ENCODE measurements around the gene ITGA4.

Gene ITGA4

GRCh38 chr2:181563101-181563692 is 106.0 kb downstream of the ITGA4 start:
- no peaks in the 10 kb centered on the region for H3K36me3 ChIP-seq (ENCODE audit: control insufficient read depth, insufficient read depth, low read length)
- no peak overlapping the region for H3K4ac ChIP-seq (ENCODE audit: low read depth, low read length)
- no peak overlapping the region for H2BK5ac ChIP-seq (ENCODE audit: low read length)
- H3K79me2 ChIP-seq (ENCODE audit: control insufficient read depth, insufficient read depth, low read length), result no peaks in the 10 kb centered on the region
- no peak overlapping the region for H4K5ac ChIP-seq (ENCODE audit: low read length)
- no peak for DNase-seq
- no peak overlapping the region for H3K4me2 ChIP-seq (ENCODE audit: low read length)
- no peak overlapping the region for H4K8ac ChIP-seq (ENCODE audit: low read depth, low read length)
- no peak overlapping the region for H2BK15ac ChIP-seq (replicated peaks; ENCODE audit: low read depth)
- H3K27ac ChIP-seq (ENCODE audit: low read depth, low read length), result no peak overlapping the region
- no peak overlapping the region for H3K56ac ChIP-seq (ENCODE audit: low read length)
- no peaks in the 10 kb centered on the region for H3K27me3 ChIP-seq (ENCODE audit: insufficient read depth, low read length, poor library complexity)
- H3K18ac ChIP-seq (ENCODE audit: low read length), result no peak overlapping the region
- no peak overlapping the region for H2AK5ac ChIP-seq (ENCODE audit: low read length)
- H3K4me3 ChIP-seq (ENCODE audit: low read length), result no peak overlapping the region
- no peak overlapping the region for H3K23ac ChIP-seq (ENCODE audit: low read length)
- no peak overlapping the region for H3K9ac ChIP-seq (ENCODE audit: low read length)
- no peak overlapping the region for H2BK120ac ChIP-seq (ENCODE audit: low read depth, low read length)
- H3K79me1 ChIP-seq (ENCODE audit: low read length), result no peaks in the 10 kb centered on the region
- H3K4me1 ChIP-seq (ENCODE audit: control insufficient read depth, low read depth, low read length), result no peaks in the 10 kb centered on the region
- WGBS (ENCODE audit: extremely low coverage, insufficient coverage, low lambda C conversion rate), result no CpG with 5 or more reads among the region's 1 CpG

GRCh38 chr2:181566334-181567032 is 109.3 kb downstream of the ITGA4 start:
- no peak overlapping the region for H3K4me2 ChIP-seq (ENCODE audit: low read length)
- no CpG with 5 or more reads among the region's 6 CpGs for WGBS (ENCODE audit: extremely low coverage, insufficient coverage, low lambda C conversion rate)
- H4K5ac ChIP-seq (ENCODE audit: low read length), result no peak overlapping the region
- H3K4ac ChIP-seq (ENCODE audit: low read depth, low read length), result no peak overlapping the region
- H2BK5ac ChIP-seq (ENCODE audit: low read length), result no peak overlapping the region
- H3K36me3 ChIP-seq (ENCODE audit: control insufficient read depth, insufficient read depth, low read length), result no peaks in the 10 kb centered on the region
- no peaks in the 10 kb centered on the region for H3K79me1 ChIP-seq (ENCODE audit: low read length)
- H4K8ac ChIP-seq (ENCODE audit: low read depth, low read length), result no peak overlapping the region
- DNase-seq, result no peak
- H3K18ac ChIP-seq (ENCODE audit: low read length), result no peak overlapping the region
- H3K9ac ChIP-seq (ENCODE audit: low read length), result no peak overlapping the region
- H3K27ac ChIP-seq (ENCODE audit: low read depth, low read length), result no peak overlapping the region
- no peak overlapping the region for H2BK15ac ChIP-seq (replicated peaks; ENCODE audit: low read depth)
- no peak overlapping the region for H2AK5ac ChIP-seq (ENCODE audit: low read length)
- no peak overlapping the region for H2BK120ac ChIP-seq (ENCODE audit: low read depth, low read length)
- H3K23ac ChIP-seq (ENCODE audit: low read length), result no peak overlapping the region
- H3K79me2 ChIP-seq (ENCODE audit: control insufficient read depth, insufficient read depth, low read length), result no peaks in the 10 kb centered on the region
- no peaks in the 10 kb centered on the region for H3K4me1 ChIP-seq (ENCODE audit: control insufficient read depth, low read depth, low read length)
- H3K4me3 ChIP-seq (ENCODE audit: low read length), result no peak overlapping the region
- H3K27me3 ChIP-seq (ENCODE audit: insufficient read depth, low read length, poor library complexity), result no peaks in the 10 kb centered on the region
- H3K56ac ChIP-seq (ENCODE audit: low read length), result no peak overlapping the region

GRCh38 chr2:181570059-181570458 is 112.9 kb downstream of the ITGA4 start:
- WGBS (ENCODE audit: extremely low coverage, insufficient coverage, low lambda C conversion rate), result no CpG with 5 or more reads among the region's 2 CpGs
- no peak overlapping the region for H4K8ac ChIP-seq (ENCODE audit: low read depth, low read length)

GRCh38 chr2:181570833-181571661 is 113.9 kb downstream of the ITGA4 start:
- H3K4me3 ChIP-seq (ENCODE audit: low read length), result no peak overlapping the region
- H4K8ac ChIP-seq (ENCODE audit: low read depth, low read length), result no peak overlapping the region

More at GRCh38 chr2:181570059-181570458, 112.9 kb downstream of the ITGA4 start:
- Histone ChIP-seq H3K4me2 (ENCODE audit: low read length) (no peak overlapping the region), H3K36me3 (ENCODE audit: control insufficient read depth, insufficient read depth, low read length) (no peaks in the 10 kb centered on the region), H2AK5ac (ENCODE audit: low read length) (no peak overlapping the region), H3K4me1 (ENCODE audit: control insufficient read depth, low read depth, low read length) (no peaks in the 10 kb centered on the region), H3K56ac (ENCODE audit: low read length) (no peak overlapping the region), H3K79me1 (ENCODE audit: low read length) (no peaks in the 10 kb centered on the region), H3K27me3 (ENCODE audit: insufficient read depth, low read length, poor library complexity) (no peaks in the 10 kb centered on the region), H3K23ac (ENCODE audit: low read length) (no peak overlapping the region), H3K18ac (ENCODE audit: low read length) (no peak overlapping the region), H2BK15ac (replicated peaks; ENCODE audit: low read depth) (no peak overlapping the region), H3K79me2 (ENCODE audit: control insufficient read depth, insufficient read depth, low read length) (no peaks in the 10 kb centered on the region), H4K5ac (ENCODE audit: low read length) (no peak overlapping the region), H2BK120ac (ENCODE audit: low read depth, low read length) (no peak overlapping the region), H3K4ac (ENCODE audit: low read depth, low read length) (no peak overlapping the region), H3K4me3 (ENCODE audit: low read length) (no peak overlapping the region), H3K27ac (ENCODE audit: low read depth, low read length) (no peak overlapping the region), H3K9ac (ENCODE audit: low read length) (no peak overlapping the region), H2BK5ac (ENCODE audit: low read length) (no peak overlapping the region)
- no peak for DNase-seq

GRCh38 chr2:181573140-181573736 is 116.1 kb downstream of the ITGA4 start:
- no peaks in the 10 kb centered on the region for H3K79me1 ChIP-seq (ENCODE audit: low read length)
- DNase-seq, result peak; percentile 42
- H3K4me2 ChIP-seq (ENCODE audit: low read length), result no peak overlapping the region
- no peaks in the 10 kb centered on the region for H3K27me3 ChIP-seq (ENCODE audit: insufficient read depth, low read length, poor library complexity)
- no peak overlapping the region for H2BK120ac ChIP-seq (ENCODE audit: low read depth, low read length)
- no peak overlapping the region for H4K8ac ChIP-seq (ENCODE audit: low read depth, low read length)
- no peak overlapping the region for H3K23ac ChIP-seq (ENCODE audit: low read length)
- no peaks in the 10 kb centered on the region for H3K36me3 ChIP-seq (ENCODE audit: control insufficient read depth, insufficient read depth, low read length)
- H3K4me1 ChIP-seq (ENCODE audit: control insufficient read depth, low read depth, low read length), result no peaks in the 10 kb centered on the region
- no peaks in the 10 kb centered on the region for H3K79me2 ChIP-seq (ENCODE audit: control insufficient read depth, insufficient read depth, low read length)
- no peak overlapping the region for H3K4ac ChIP-seq (ENCODE audit: low read depth, low read length)
- no peak overlapping the region for H2BK5ac ChIP-seq (ENCODE audit: low read length)
- WGBS (ENCODE audit: extremely low coverage, insufficient coverage, low lambda C conversion rate), result no CpG with 5 or more reads among the region's 4 CpGs
- no peak overlapping the region for H2AK5ac ChIP-seq (ENCODE audit: low read length)
- H2BK15ac ChIP-seq (replicated peaks; ENCODE audit: low read depth), result no peak overlapping the region
- no peak overlapping the region for H3K27ac ChIP-seq (ENCODE audit: low read depth, low read length)
- H4K5ac ChIP-seq (ENCODE audit: low read length), result no peak overlapping the region
- H3K4me3 ChIP-seq (ENCODE audit: low read length), result no peak overlapping the region
- H3K18ac ChIP-seq (ENCODE audit: low read length), result no peak overlapping the region
- no peak overlapping the region for H3K56ac ChIP-seq (ENCODE audit: low read length)
- no peak overlapping the region for H3K9ac ChIP-seq (ENCODE audit: low read length)

More at GRCh38 chr2:181570833-181571661, 113.9 kb downstream of the ITGA4 start:
- Histone ChIP-seq H2BK15ac (replicated peaks; ENCODE audit: low read depth) (no peak overlapping the region), H3K23ac (ENCODE audit: low read length) (no peak overlapping the region), H3K27ac (ENCODE audit: low read depth, low read length) (no peak overlapping the region), H3K36me3 (ENCODE audit: control insufficient read depth, insufficient read depth, low read length) (no peaks in the 10 kb centered on the region), H3K9ac (ENCODE audit: low read length) (no peak overlapping the region), H3K56ac (ENCODE audit: low read length) (no peak overlapping the region), H3K18ac (ENCODE audit: low read length) (no peak overlapping the region), H3K27me3 (ENCODE audit: insufficient read depth, low read length, poor library complexity) (no peaks in the 10 kb centered on the region), H3K4me1 (ENCODE audit: control insufficient read depth, low read depth, low read length) (no peaks in the 10 kb centered on the region), H3K4ac (ENCODE audit: low read depth, low read length) (no peak overlapping the region), H3K79me1 (ENCODE audit: low read length) (no peaks in the 10 kb centered on the region), H2BK5ac (ENCODE audit: low read length) (no peak overlapping the region), H3K79me2 (ENCODE audit: control insufficient read depth, insufficient read depth, low read length) (no peaks in the 10 kb centered on the region), H4K5ac (ENCODE audit: low read length) (no peak overlapping the region), H2BK120ac (ENCODE audit: low read depth, low read length) (no peak overlapping the region), H2AK5ac (ENCODE audit: low read length) (no peak overlapping the region), H3K4me2 (ENCODE audit: low read length) (no peak overlapping the region)
- no peak for DNase-seq
- 100% methylated on average over 2 of the region's 4 CpGs for WGBS (ENCODE audit: extremely low coverage, insufficient coverage, low lambda C conversion rate)
